NAMALWA (cell line): ENCODE results near the gene LPP.
A peak's percentile ranks its signal among the peaks of the same experiment; 100 is the strongest.
"Not testable (repeated sequence)": the region's sequence is repeated elsewhere in the genome, so short reads cannot be mapped to it uniquely, and the experiment has no call there.

Experiments
- DNase-seq: peaks from one replicate; pipeline ENCODE4 v3.0.0-alpha.2; 2015; ENCODE audit warnings: low spot score

Gene LPP

DNA sequence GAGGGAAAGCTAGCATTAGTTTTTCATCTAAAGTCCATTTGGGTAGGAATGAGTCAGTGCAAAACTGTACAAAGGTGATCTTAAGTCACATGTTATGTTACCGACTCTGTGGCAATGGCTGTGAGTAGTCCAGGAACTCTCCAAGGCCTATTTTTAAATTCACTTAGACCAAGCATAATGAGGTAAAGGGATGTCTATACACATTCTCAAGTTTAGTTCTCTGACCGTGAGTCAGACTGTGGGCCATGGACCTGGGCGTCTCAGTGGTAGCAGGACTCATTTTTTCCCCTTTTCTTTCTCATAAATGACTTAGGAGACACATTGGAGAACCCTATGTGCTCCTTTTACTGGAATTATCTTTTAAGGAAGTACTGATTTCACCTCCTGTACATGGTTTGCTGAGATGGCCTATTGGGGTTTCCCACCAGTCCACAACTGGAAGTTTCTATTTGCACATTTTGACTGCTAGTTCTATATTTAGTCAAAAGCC is 529.1 kb downstream of the LPP start:
- DNase-seq: no peak

DNA sequence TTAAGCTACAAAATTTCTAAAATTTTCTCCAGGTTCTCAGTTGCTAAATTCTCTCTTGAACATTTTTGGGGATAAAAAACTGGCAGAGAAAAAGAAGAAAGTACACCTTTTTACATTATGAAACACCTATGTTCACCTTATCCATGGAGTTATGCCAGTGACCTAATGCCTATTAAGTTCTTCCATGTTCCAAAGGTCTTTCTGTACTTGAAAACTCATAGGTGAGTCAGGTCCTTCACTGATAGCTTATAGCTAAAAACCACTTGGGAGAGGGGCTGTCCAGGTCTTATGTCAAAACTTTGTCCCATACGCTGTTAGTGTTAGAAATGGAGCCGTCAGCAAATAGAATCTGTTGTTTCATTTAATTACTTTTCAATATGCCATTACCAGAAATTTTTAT is 530.3 kb downstream of the LPP start:
- DNase-seq: no peak

GRCh38 chr3:188685789-188686188 is 531.8 kb downstream of the LPP start:
- DNase-seq: no peak

GRCh38 chr3:188686324-188686723 is 532.4 kb downstream of the LPP start:
- no peak for DNase-seq

GRCh38 chr3:188687389-188687788 is 533.4 kb downstream of the LPP start:
- DNase-seq: peak; percentile 22

DNA sequence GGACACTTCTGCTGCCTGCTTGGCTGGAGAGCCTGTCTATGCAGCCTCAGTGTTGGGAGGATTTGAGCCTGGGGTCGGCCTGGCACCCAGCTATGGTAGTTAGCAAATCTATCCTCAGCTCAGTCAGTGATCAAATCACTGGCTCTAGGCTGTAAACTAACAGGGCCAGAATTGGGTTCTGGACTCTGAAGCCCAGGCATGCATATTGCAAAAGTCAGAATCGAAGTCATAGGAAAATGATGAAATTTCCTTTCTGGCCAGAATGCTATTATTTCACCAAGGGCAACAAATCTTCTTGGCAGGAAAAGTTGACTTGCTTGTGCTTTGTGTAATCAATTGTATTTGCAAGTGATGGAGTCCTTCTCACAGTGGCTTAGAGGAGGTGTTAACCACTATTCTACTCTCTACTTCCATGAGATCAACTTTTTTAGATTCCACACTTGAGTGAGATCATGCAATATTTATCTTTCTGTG is 535.2 kb downstream of the LPP start:
- DNase-seq: no peak

- DNase-seq: no peak
These were observed 536.1 kb downstream of the LPP start for GRCh38 chr3:188690064-188690463.

GRCh38 chr3:188691004-188691403 is 537.0 kb downstream of the LPP start:
- no peak for DNase-seq

DNA sequence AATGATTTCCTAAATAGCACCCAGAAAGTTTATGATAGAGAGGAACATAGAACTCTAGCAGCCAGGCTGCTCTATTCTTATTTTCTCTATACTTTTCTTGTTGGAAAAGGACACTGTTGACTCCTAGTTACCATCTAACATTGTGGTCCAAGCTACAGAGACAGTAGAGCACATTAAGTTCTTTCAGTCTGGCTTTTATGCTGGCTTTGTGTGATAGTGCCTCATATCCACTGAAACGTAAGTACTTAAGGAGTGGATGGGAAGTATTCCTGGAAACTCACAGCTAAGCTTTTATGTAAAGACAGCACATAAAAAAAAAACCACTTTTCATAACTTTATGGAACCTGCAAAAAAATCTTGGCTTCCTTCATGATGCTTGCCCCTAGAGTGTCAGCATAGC is 537.7 kb downstream of the LPP start:
- DNase-seq: no peak

GRCh38 chr3:188692700-188693099 is 538.7 kb downstream of the LPP start:
- no peak for DNase-seq

GRCh38 chr3:188693435-188693834 is 539.5 kb downstream of the LPP start:
- peak; percentile 63 for DNase-seq

GRCh38 chr3:188695241-188695640 is 541.3 kb downstream of the LPP start:
- no peak for DNase-seq

DNA sequence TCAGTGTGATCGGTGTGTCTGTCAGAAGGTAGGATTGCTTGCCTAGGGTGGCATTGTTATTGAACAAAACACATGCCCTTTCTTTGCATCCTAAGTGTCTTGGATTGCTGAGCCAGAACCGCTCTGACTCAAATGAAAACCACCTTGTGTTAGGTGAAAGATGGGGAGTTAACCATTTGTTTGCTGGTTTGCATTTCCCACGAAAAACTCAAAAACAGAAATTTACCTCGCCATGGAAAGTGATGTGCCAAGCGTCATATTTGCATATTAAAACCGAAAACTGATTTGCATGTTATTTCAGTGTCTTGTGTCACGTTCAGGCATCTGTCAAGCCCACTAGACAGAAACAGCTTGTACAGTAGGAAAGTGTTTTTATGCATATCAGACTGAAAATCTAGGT is 543.2 kb downstream of the LPP start:
- peak; percentile 87 for DNase-seq

DNA sequence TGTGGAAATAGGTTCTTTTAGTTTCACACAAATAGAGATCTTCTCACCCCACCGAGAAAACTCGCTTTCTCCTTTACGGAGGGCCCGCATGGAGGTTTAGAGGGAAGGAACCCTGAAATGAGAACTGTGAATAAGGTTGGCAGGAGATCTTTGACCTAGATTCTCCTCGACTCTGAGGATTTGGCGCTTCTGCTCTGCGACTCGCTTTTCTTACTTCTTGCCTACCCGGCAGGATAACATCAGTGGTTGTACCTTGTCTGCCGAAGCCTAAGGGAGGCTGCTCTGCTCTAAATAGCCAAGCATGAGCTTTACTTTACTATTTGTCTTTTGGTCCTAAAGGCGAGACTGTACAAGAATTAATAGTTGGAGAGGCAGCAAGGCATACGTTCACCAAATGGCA is 544.5 kb downstream of the LPP start:
- no peak for DNase-seq

- no peak for DNase-seq
These were observed 546.5 kb downstream of the LPP start for GRCh38 chr3:188700501-188700900.

GRCh38 chr3:188700918-188701317 is 547.0 kb downstream of the LPP start:
- no peak for DNase-seq

DNA sequence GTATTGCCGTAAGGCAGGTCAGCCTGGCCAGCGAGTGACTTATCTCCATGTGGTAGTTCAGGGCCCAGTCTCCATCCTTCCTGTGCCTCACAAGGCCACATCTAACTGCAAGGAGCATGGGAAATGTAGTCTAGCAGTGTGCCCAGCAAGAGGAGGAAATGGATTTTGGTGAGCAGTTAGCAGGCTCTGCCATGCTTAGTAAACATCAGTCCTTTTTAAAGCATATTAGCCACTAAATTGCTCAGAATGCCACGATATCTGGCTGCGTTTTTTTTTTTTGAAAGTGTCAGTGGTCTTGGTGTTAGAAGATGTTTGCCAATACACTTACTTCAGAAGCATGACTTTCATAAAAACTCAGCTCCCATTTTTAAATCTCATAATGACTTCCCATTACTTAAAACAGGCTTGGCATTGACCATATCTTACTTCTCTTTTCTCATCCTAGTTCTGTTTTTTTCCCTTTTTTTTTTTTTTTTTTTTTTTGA is 547.6 kb downstream of the LPP start:
- no peak for DNase-seq

- DNase-seq: not testable (repeated sequence)
These were observed 548.1 kb downstream of the LPP start for GRCh38 chr3:188702028-188702427.

GRCh38 chr3:188706176-188706575 is 552.2 kb downstream of the LPP start:
- DNase-seq: no peak

DNA sequence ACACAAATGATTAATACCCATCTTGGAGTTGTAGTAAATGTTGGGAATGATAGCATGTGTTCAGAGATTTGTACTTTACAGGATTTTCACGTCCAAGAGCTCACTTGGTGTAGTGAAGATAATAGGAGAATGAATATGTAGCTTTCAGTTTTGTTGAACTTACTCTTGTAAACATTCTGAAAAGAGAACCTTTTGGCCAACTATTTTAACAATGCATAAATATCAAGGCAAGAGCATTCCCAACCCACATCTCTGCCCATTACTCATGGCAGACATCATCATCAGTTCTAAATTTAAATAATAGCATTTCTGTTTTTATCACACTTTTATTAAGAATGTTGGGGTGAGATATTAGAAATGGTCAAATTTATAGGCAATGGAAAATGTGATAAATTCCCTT is 552.6 kb downstream of the LPP start:
- no peak for DNase-seq

DNA sequence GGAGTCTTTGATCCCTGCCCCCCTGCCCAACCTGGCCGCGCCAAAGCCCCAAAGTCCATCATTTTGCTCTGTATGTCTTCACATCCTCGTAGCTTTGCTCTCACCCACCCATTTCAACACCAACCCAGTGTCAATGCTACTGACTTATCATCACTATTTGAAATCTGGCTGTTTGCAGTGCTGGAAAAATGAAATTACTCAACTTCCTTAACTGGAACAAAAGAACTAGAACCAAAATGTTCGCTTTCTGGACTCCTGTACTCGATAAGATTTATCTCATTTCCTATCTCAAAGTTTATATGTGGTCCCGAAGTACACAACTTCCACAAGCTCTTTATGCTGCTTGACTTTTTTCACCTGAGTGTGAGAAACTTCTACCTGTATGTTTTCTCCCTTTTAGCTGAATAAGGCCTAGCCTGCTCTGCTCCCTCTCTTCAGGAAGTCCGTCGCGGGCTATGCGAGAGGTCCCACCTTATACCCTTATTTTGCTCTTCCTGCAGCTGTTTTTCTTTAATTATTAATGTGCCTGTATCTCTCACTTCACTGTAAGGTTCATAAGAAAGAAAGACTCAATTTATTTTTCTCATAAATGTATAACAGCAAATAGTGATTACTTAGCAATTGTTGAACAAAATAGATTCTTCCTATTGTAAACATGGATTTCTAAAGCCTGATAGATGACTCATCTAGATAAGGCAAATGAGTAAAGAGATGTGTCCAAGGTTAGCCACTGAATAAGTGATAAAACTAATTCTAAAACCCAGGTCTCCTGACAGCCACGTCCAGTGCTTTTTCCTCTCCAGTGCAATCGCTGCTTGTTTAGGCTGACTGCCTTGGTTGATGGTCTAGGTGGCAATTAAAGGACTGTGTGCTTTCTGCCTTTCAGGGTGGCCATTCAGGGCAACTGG is 553.7 kb downstream of the LPP start:
- DNase-seq: no peak

DNA sequence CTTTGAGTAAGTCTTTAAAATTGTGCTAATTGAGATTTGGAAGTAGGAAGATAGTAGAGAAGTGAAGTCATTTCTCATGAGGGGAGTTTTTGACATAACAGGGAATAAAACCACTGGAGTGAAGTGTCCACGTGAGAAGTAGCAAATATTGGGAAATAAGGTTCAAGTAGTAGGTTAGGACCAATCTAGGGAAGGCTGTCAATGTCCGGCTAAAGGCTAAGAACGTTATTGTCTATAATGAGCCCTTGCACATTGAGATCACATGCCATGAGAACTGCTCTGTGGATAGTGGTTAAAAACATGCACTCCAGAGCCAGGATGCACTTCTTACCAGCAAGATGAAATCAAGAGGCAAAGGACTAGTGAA is 557.9 kb downstream of the LPP start:
- no peak for DNase-seq

DNA sequence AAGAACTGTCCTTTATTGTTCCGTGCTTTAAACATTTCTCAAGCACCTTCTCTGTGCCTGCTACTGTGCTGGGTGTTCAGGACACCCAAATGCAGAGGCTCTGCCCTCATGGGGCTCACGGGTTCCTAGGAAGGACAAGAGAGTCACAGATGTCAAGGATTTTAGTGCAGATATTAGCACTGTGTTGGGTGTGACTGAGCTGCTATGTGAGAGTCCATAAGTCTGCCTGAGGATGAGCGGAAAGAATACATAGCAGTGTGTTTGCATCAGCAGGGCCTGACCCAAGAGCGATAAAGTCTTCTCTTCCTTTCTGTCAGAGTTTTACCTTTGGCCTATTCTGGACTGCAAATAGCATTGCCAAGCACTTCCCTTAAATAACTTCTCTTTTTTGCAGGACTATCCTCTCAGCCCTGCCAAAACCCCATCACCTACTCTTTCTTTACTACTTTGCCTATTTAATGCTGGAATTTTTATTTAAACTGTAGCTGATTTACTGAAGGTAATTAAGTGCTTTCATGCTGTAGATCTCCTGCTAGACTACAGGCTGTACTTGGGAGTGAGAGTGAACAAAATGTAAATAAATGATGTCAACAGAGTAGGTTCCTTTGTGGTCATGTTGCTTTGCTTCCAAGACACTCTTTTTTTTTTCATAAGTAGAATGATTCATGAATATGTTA is 558.4 kb downstream of the LPP start:
- no peak for DNase-seq
